ENCODE measurements around the gene RFTN1. TPM values are rescaled to one million over a fixed set of nuclear protein-coding genes. Genes with fewer than 3 reads are reported as not detected.

Gene RFTN1
- total and polyA plus RNA-seq, 2 of the 8 experiments (the other 6 are each of a cell fraction or from before 2014, with no cell fraction given): 4.6 to 6.7 TPM

- TF ChIP-seq ATF2 (IDR thresholded peaks at IDR 0.05; ENCODE audit: low read length) (no peak), EZH2 (IDR thresholded peaks at IDR 0.05; ENCODE audit: low read depth, low read length, severe bottlenecking) (no peak), SRF (IDR thresholded peaks at IDR 0.05; ENCODE audit: low read depth, low read length) (no peak), JUN (IDR thresholded peaks at IDR 0.05; ENCODE audit: low read depth, low read length) (no peak), TAF7 (optimal IDR thresholded peaks at IDR 0.05; ENCODE audit: borderline replicate concordance, low read depth, low read length) (no peak), JUND (IDR thresholded peaks at IDR 0.05; ENCODE audit: low read length) (no peak)
These were observed 133.7 kb downstream of the RFTN1 start (continued) for GRCh38 chr3:16379838-16380237.

All from H1 (cell line).